Cortex of kidney (tissue), 1 donor: Measurements from ENCODE around the gene TMEM255A.

ENCODE experiments used
- DNase-seq: peaks from one replicate; lab custom pipeline; 2025; lab: John Stamatoyannopoulos, UW

Gene TMEM255A

GRCh38 chrX:120264341-120264740 is 46.9 kb downstream of the TMEM255A start:
- DNase-seq: no peak

GRCh38 chrX:120262859-120263708 is 48.2 kb downstream of the TMEM255A start:
- no peak for DNase-seq

GRCh38 chrX:120260369-120260768 is 50.9 kb downstream of the TMEM255A start:
- DNase-seq: no peak

GRCh38 chrX:120253784-120254183 is 57.5 kb downstream of the TMEM255A start:
- no peak for DNase-seq

- DNase-seq: no peak
Observed at GRCh38 chrX:120251471-120252011, 59.7 kb downstream of the TMEM255A start.

- peak; percentile 8 for DNase-seq
Observed at GRCh38 chrX:120250522-120251271, 60.6 kb downstream of the TMEM255A start, which contains the start of gene ZBTB33. TSS of gene ZBTB33 (plus strand) at chrX:120250812. CDS start at chrX:120253416, 2,604 bp downstream.

GRCh38 chrX:120244735-120245498 is 66.3 kb downstream of the TMEM255A start:
- DNase-seq: no peak

- DNase-seq: no peak
Observed at GRCh38 chrX:120244395-120244734, 66.9 kb downstream of the TMEM255A start.

- DNase-seq: no peak
Observed at GRCh38 chrX:120242813-120243212, 68.4 kb downstream of the TMEM255A start.

GRCh38 chrX:120238933-120239332 is 72.3 kb downstream of the TMEM255A start:
- DNase-seq: no peak

- no peak for DNase-seq
Observed at GRCh38 chrX:120236687-120237479, 74.4 kb downstream of the TMEM255A start.

- DNase-seq: no peak
Observed at GRCh38 chrX:120235284-120235683, 76.0 kb downstream of the TMEM255A start.

- DNase-seq: no peak
Observed at GRCh38 chrX:120228187-120228908, 82.9 kb downstream of the TMEM255A start.

GRCh38 chrX:120224388-120224787 is 86.9 kb downstream of the TMEM255A start:
- DNase-seq: no peak

GRCh38 chrX:120223374-120223773 is 87.9 kb downstream of the TMEM255A start:
- no peak for DNase-seq

- no peak for DNase-seq
Observed at GRCh38 chrX:120213438-120214265, 97.6 kb downstream of the TMEM255A start.
